HL-60/S4 treated with phorbol 12-myristate 13-acetate at 8.2 ng/mL for 4 days and 3 days (cell line): ENCODE data around the gene DOCK8.
"Not testable (repeated sequence)": the region's sequence is repeated elsewhere in the genome, so short reads cannot be mapped to it uniquely, and the experiment has no call there.

Experiments
- in situ Hi-C: fragments of 300-500 bp; cut with MboI; formaldehyde crosslinking; loops from 2 replicates; pipeline ENCODE4 v1.15.0; 2022; ENCODE audit warnings: low sequenced_read_pairs

Gene DOCK8

GRCh38 chr9:214648-215493 is at the start of gene DOCK8:
Gene DOCK8, plus strand, starts transcription at chr9:214865. Its CDS starts 112 bp downstream, at chr9:214977.
- in situ Hi-C loops = no loop called here

DNA sequence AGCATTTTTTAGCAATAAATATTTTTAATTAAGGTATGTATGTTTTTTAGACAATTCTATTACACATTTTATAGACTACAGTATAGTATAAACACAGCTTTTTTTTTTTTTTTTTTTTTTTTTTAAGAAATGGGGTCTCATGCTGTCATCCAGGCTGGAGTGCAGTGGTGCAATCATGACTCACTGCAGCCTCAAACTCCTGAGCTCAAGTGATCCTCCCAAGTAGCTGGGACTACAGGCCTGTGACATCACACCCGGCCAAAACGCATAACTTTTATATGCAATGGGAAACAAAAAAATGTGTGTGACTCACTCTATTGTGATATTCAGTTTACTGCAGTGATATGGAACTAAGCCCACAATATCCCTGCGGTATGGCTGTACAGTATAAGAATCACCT is 44.9 kb upstream of the DOCK8 start:
- in situ Hi-C loops = not testable (repeated sequence)

GRCh38 chr9:178140-178825 is 36.4 kb upstream of the DOCK8 start:
- in situ Hi-C loops = not testable (repeated sequence)

GRCh38 chr9:178970-179383 is 35.7 kb upstream of the DOCK8 start, which contains the start of gene ZNG1A:
Gene ZNG1A, minus strand, starts transcription at chr9:179056. Its CDS starts 87 bp downstream, at chr9:178969.
- in situ Hi-C loops = not testable (repeated sequence)

- in situ Hi-C loops = not testable (repeated sequence)
Measured at GRCh38 chr9:199601-200000, 15.1 kb upstream of the DOCK8 start.

DNA sequence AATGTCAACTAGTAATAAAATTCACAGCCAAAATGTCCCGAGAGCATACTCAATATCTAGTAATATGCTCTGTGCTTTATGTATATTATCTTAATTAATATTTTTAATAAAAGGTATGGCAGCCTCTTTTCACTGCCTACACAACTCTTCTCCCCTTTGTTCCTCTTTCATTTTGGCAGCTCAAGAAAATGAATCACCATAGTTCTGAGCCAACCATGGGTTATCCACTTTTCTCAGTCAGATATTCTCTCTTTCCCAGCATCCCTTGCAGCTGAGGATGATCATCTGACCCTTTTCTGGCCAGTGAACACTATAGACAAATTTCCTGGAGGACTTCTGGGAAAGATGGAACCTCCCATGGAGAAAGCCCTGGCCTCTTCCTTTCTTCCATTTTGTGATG is 8.2 kb upstream of the DOCK8 start:
- in situ Hi-C loops = no loop called here

- in situ Hi-C loops = no loop called here
Measured at GRCh38 chr9:209143-209758, 5.4 kb upstream of the DOCK8 start.

GRCh38 chr9:211036-211435 is 3.6 kb upstream of the DOCK8 start:
- in situ Hi-C loops = no loop called here

- in situ Hi-C loops = no loop called here
Measured at GRCh38 chr9:211557-211956, 3.1 kb upstream of the DOCK8 start.

- in situ Hi-C loops = no loop called here
Measured at GRCh38 chr9:212297-212696, 2.4 kb upstream of the DOCK8 start.

DNA sequence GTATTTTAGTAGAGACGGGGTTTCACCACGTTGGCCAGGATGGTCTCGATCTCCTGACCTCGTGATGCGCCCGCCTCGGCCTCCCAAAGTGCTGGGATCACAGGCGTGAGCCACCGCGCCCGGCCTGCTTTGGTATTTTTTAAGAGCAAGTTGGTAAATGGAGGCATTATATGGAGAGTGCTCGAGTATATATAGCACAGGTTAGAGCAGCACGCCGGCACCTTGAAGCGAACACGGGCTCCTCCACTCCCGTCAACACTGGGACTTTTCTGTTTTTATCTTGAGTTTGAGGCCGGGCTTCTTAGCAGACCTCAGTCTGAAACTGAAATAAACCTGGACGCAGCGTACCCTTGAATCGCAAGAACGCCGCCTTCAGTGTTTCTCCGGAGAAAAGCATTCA is 764 bp upstream of the DOCK8 start:
- in situ Hi-C loops = not testable (repeated sequence)

GRCh38 chr9:214351-214647 is 366 bp upstream of the DOCK8 start:
- in situ Hi-C loops = no loop called here

- in situ Hi-C loops = no loop called here
Measured at GRCh38 chr9:215631-216155, 1.0 kb downstream of the DOCK8 start.

- in situ Hi-C loops = no loop called here
Measured at GRCh38 chr9:216866-217265, 2.2 kb downstream of the DOCK8 start.

- in situ Hi-C loops = no loop called here
Measured at GRCh38 chr9:217950-218349, 3.3 kb downstream of the DOCK8 start.

GRCh38 chr9:219036-219435 is 4.4 kb downstream of the DOCK8 start:
- in situ Hi-C loops = not testable (repeated sequence)

- in situ Hi-C loops = no loop called here
Measured at GRCh38 chr9:219670-220365, 5.2 kb downstream of the DOCK8 start.

GRCh38 chr9:221989-222776 is 7.5 kb downstream of the DOCK8 start:
- in situ Hi-C loops = no loop called here

DNA sequence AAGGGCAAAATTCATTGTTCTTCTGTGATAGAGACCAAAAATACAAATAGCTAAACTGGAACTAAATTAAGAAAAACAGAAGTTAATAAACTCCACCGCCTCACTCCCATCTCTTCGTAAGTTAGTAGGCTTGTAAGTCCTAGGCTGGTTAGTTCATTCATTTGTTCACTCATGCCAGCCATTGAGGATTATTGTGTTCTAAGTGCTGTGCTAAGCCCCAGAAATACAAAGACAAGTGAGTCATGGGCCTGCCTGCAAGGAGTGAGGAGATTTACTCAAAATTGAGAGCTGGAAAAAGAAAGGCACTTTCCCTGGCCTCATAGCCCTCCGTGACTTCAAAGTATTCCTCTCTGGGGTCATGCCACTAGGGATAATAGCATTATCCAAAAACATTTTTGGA is 8.5 kb downstream of the DOCK8 start:
- in situ Hi-C loops = no loop called here

DNA sequence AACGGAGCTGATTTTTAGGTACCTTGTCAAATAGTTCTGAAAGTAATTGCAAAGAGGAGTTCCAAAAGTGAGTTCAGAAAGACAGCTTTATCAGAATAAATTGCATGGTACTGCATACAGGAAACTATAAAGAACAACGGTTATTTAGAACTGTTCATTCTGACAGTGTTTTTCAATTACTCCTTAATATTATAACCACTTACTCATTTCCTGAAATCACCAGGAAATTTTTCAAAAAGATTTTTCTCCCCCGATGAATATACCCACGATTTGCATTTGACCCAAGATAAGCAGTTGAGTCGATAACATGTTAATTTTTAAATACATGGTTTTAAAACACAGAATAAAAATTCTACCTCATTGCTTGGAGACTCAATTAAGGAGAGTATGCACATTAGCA is 9.4 kb downstream of the DOCK8 start:
- in situ Hi-C loops = no loop called here
